CD14-positive monocyte (primary cell): ENCODE data around the gene CD177. TPM values are rescaled to one million over a fixed set of nuclear protein-coding genes. Genes with fewer than 3 reads are reported as not detected.

Source experiments
- DNase-seq, 3 donors: peaks; one replicate each; pipeline ENCODE4 v3.0.0-alpha.2; 2011 to 2022
- H2AFZ ChIP-seq: 2 replicates; pipeline ENCODE4 v1.6.0; 2012; ENCODE audit warnings: mild to moderate bottlenecking, low read depth, low read length, inconsistent platforms; ENCODE audit not compliant: insufficient read depth, poor library complexity, severe bottlenecking
- H3K27ac ChIP-seq, 2 donors: 1 replicate in 1 of 2; 2 replicates in 1 of 2; pipeline ENCODE4 v1.5.1; 2012 to 2013; ENCODE audit warnings: low read length in 2 of 2, control low read depth in 1 of 2, inconsistent platforms in 1 of 2, low read depth in 1 of 2, mild to moderate bottlenecking in 1 of 2
- H3K27me3 ChIP-seq, 2 donors: one replicate each; pipeline versions ENCODE4 v1.6.0 to v1.6.1; 2011 to 2013; ENCODE audit warnings: low read length in 2 of 2; ENCODE audit not compliant: control insufficient read depth in 2 of 2, insufficient read depth in 2 of 2
- H3K36me3 ChIP-seq, 2 donors: replicated peaks in 1 of 2; 1 replicate in 1 of 2; 2 replicates in 1 of 2; pipeline versions ENCODE4 v1.5.1 to v1.6.1; 2012 to 2013; ENCODE audit warnings: low read length in 2 of 2, control low read depth in 1 of 2, inconsistent platforms in 1 of 2, mild to moderate bottlenecking in 1 of 2; ENCODE audit not compliant: insufficient read depth in 2 of 2, control insufficient read depth in 1 of 2
- H3K4me1 ChIP-seq, 2 donors: 1 replicate in 1 of 2; 2 replicates in 1 of 2; pipeline versions ENCODE4 v1.5.1 to v1.6.1; 2012 to 2013; ENCODE audit warnings: low read length in 2 of 2, control low read depth in 1 of 2, inconsistent platforms in 1 of 2, mild to moderate bottlenecking in 1 of 2, moderate library complexity in 1 of 2; ENCODE audit not compliant: insufficient read depth in 2 of 2, control insufficient read depth in 1 of 2
- H3K4me2 ChIP-seq: replicated peaks from 2 replicates; pipeline ENCODE3; 2012; ENCODE audit warnings: low read length, moderate library complexity, mild to moderate bottlenecking; ENCODE audit not compliant: poor library complexity, severe bottlenecking; ENCODE audit errors: extremely low read depth
- H3K4me3 ChIP-seq, 3 experiments: fragments of 200-600 bp in 1 of 3; sonication (generic) in 1 of 3; replicated peaks in 1 of 3; 1 replicate in 2 of 3; 2 replicates in 1 of 3; pipeline ENCODE4 v1.5.1; 2011 to 2013; ENCODE audit warnings: low read length in 3 of 3, mild to moderate bottlenecking in 3 of 3, control low read depth in 2 of 3, low read depth in 2 of 3, inconsistent platforms in 1 of 3, moderate library complexity in 1 of 3
- H3K79me2 ChIP-seq: 2 replicates; pipeline ENCODE4 v1.6.0; 2012; ENCODE audit warnings: mild to moderate bottlenecking, control low read depth, inconsistent platforms, low read length, moderate library complexity; ENCODE audit not compliant: insufficient read depth
- H3K9ac ChIP-seq: 2 replicates; pipeline ENCODE4 v1.6.0; 2017; ENCODE audit warnings: low read length, mild to moderate bottlenecking; ENCODE audit not compliant: insufficient read depth, poor library complexity, severe bottlenecking
- H3K9me3 ChIP-seq, 2 donors: replicated peaks in 1 of 2; 1 replicate in 1 of 2; 2 replicates in 1 of 2; pipeline versions ENCODE4 v1.5.1 to v1.6.1; 2012 to 2013; ENCODE audit warnings: low read length in 2 of 2, control low read depth in 1 of 2; ENCODE audit not compliant: control insufficient read depth in 1 of 2, insufficient read depth in 1 of 2
- H4K20me1 ChIP-seq: 2 replicates; pipeline ENCODE4 v1.6.0; 2012; ENCODE audit warnings: mild to moderate bottlenecking, low read length, control low read depth, moderate library complexity; ENCODE audit not compliant: insufficient read depth
- H3K27ac Mint-ChIP-seq, 7 donors: one replicate each; pipeline ENCODE4 v1.8.0; 2020; ENCODE audit warnings: mild to moderate bottlenecking in 7 of 7, mixed read lengths in 7 of 7, moderate library complexity in 6 of 7, inconsistent platforms in 2 of 7
- H3K27me3 Mint-ChIP-seq, 3 donors: one replicate each; pipeline ENCODE4 v1.8.0; 2021 to 2022; ENCODE audit warnings: low read depth in 3 of 3, mild to moderate bottlenecking in 3 of 3, mixed read lengths in 3 of 3, moderate library complexity in 3 of 3, inconsistent platforms in 1 of 3
- H3K36me3 Mint-ChIP-seq, 2 donors: one replicate each; pipeline ENCODE4 v1.8.0; 2020; ENCODE audit warnings: mixed read lengths in 2 of 2, inconsistent platforms in 1 of 2, mild to moderate bottlenecking in 1 of 2
- H3K4me1 Mint-ChIP-seq: one replicate; pipeline ENCODE4 v1.8.0; 2020; ENCODE audit warnings: mild to moderate bottlenecking, mixed read lengths
- H3K4me3 Mint-ChIP-seq, 2 donors: one replicate each; pipeline ENCODE4 v1.8.0; 2020; ENCODE audit warnings: mild to moderate bottlenecking in 2 of 2, mixed read lengths in 2 of 2, moderate library complexity in 1 of 2
- H3K9me3 Mint-ChIP-seq, 7 donors: one replicate each; pipeline ENCODE4 v1.8.0; 2020 to 2022; ENCODE audit warnings: mixed read lengths in 7 of 7, mild to moderate bottlenecking in 6 of 7, moderate library complexity in 6 of 7, inconsistent platforms in 2 of 7
- WGBS: methylation state at CpG from one replicate; pipeline ENCODE4 v1.1.5; 2013; ENCODE audit warnings: missing lambda C conversion rate; ENCODE audit not compliant: insufficient coverage; 5-methylcytosine and 5-hydroxymethylcytosine counted together
- intact Hi-C, 2 donors: fragments of 100-400 bp; cut with micrococcal nuclease; formaldehyde crosslinking; loops; one replicate each; pipeline versions ENCODE4 v1.15.0 to v1.15.1; 2023
- polyA plus RNA-seq, 3 donors: library from polyadenylated mRNA; depleted of rRNA in 1 of 3; unstranded in 2 of 3; stranded (reverse) in 1 of 3; fragments of 300-500 nt in 2 of 3; fragments of >200 nt in 1 of 3; fragmentation: Illumina TruSeq in 2 of 3; gene quantifications; 1 replicate in 2 of 3; 2 replicates in 1 of 3; pipeline ENCODE4 v1.2.3, GENCODE V29; 2012 to 2021
- TF ChIP-seq, protein P1 (sequence below): fragments of 200-600 bp; IDR thresholded peaks from one replicate; pipeline ENCODE4 v1.8.0; 2022; ENCODE audit warnings: antibody characterized with exemption, mild to moderate bottlenecking

The CD177 gene
- polyA plus RNA-seq, 3 donors: not detected

DNA sequence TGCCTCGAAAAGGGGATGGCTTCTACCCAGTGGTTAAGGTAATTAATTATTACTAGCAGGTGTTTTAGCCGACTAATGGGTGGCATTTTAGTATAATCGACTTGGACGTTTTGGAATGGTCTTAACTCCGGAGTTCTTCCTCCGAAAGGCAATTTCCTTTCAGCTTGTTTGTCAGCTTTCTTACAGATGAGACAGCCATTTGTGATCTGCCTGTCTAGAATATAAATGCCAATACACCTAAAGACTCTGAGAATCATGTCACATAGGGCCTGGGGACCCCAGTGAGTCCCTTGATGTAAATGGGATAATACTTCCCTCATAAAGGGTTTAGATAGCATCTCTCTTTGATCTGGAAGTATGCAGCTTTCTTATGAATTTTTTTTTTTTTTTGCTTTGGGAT is 42.2 kb upstream of the CD177 start:
- H4K20me1 ChIP-seq: no peaks in the 10 kb centered on the region
- no peak overlapping the region for H3K27ac Mint-ChIP-seq
- H3K36me3 ChIP-seq: no peaks in the 10 kb centered on the region
- H3K27ac ChIP-seq: no peak overlapping the region
- intact Hi-C loops: no loop called here
- WGBS: 100% methylated on average over 5 of the region's 6 CpGs
- no peak overlapping the region for H2AFZ ChIP-seq
- H3K27me3 Mint-ChIP-seq: peaks cover 0 to 4% (median 2%) of the 10 kb centered on the region in 3 donors
- H3K4me1 Mint-ChIP-seq: no peaks in the 10 kb centered on the region
- H3K79me2 ChIP-seq: no peaks in the 10 kb centered on the region
- H3K9me3 Mint-ChIP-seq: peaks cover 2 to 26% (median 12%) of the 10 kb centered on the region in 7 donors
- H3K4me1 ChIP-seq: no peaks in the 10 kb centered on the region
- DNase-seq: no peak
- TF ChIP-seq, protein P1, sequence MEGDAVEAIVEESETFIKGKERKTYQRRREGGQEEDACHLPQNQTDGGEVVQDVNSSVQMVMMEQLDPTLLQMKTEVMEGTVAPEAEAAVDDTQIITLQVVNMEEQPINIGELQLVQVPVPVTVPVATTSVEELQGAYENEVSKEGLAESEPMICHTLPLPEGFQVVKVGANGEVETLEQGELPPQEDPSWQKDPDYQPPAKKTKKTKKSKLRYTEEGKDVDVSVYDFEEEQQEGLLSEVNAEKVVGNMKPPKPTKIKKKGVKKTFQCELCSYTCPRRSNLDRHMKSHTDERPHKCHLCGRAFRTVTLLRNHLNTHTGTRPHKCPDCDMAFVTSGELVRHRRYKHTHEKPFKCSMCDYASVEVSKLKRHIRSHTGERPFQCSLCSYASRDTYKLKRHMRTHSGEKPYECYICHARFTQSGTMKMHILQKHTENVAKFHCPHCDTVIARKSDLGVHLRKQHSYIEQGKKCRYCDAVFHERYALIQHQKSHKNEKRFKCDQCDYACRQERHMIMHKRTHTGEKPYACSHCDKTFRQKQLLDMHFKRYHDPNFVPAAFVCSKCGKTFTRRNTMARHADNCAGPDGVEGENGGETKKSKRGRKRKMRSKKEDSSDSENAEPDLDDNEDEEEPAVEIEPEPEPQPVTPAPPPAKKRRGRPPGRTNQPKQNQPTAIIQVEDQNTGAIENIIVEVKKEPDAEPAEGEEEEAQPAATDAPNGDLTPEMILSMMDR: no peak
- no peak overlapping the region for H3K9ac ChIP-seq
- no peaks in the 10 kb centered on the region for H3K36me3 Mint-ChIP-seq
- peaks cover 6 to 8% of the 10 kb centered on the region in 2 donors for H3K9me3 ChIP-seq
- no peak overlapping the region for H3K4me3 Mint-ChIP-seq
- no peaks in the 10 kb centered on the region for H3K27me3 ChIP-seq
- no peak overlapping the region for H3K4me2 ChIP-seq
- H3K4me3 ChIP-seq: no peak overlapping the region

DNA sequence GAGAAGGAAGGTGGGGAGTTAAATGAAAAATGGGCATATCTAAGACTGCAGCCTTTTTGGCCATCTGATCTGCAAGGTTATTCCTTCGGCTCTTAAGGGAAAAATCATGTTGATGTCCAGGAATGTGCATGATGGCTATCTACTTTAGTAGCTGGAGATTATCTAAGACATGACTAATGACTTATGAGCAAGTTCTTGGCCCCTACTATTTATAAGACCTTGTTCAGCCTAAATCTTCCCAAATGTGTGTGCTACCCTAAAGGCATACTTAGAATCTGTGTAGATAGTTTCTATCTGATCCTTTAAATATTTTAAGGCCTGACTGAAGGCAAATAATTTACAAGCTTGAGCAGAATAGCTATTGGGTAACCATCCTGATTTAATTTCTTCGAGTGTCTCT is 41.8 kb upstream of the CD177 start:
- H3K4me1 Mint-ChIP-seq: no peaks in the 10 kb centered on the region
- no peaks in the 10 kb centered on the region for H3K27me3 ChIP-seq
- no peaks in the 10 kb centered on the region for H3K36me3 Mint-ChIP-seq
- peaks cover 6 to 11% of the 10 kb centered on the region in 2 donors for H3K9me3 ChIP-seq
- peaks cover 0 to 2% (median 2%) of the 10 kb centered on the region in 3 donors for H3K27me3 Mint-ChIP-seq
- H3K9me3 Mint-ChIP-seq: peaks cover 4 to 26% (median 12%) of the 10 kb centered on the region in 7 donors
- no CpG with 5 or more reads among the region's 2 CpGs for WGBS
- H3K4me2 ChIP-seq: no peak overlapping the region
- no peaks in the 10 kb centered on the region for H3K4me1 ChIP-seq
- TF ChIP-seq, protein P1: no peak
- H4K20me1 ChIP-seq: no peaks in the 10 kb centered on the region
- H3K79me2 ChIP-seq: no peaks in the 10 kb centered on the region
- H3K4me3 ChIP-seq: no peak overlapping the region
- intact Hi-C loops: no loop called here
- no peak overlapping the region for H2AFZ ChIP-seq
- DNase-seq: no peak
- no peak overlapping the region for H3K27ac Mint-ChIP-seq
- H3K9ac ChIP-seq: no peak overlapping the region
- H3K4me3 Mint-ChIP-seq: no peak overlapping the region
- no peak overlapping the region for H3K27ac ChIP-seq
- H3K36me3 ChIP-seq: no peaks in the 10 kb centered on the region
